OCI-LY3 (cell line): ENCODE measurements around the gene MED13L.
A peak's percentile ranks its signal among the peaks of the same experiment; 100 is the strongest.

ENCODE experiments used
- H2AFZ ChIP-seq: fragments of 200-600, 300-600 bp; shearing (Covaris generic); 2 replicates; pipeline ENCODE4 v1.6.0; 2014; ENCODE audit warnings: antibody characterized with exemption, low read depth, low read length
- H3K27ac ChIP-seq: fragments of 200-600, 300-600 bp; sonication (generic); 2 replicates; pipeline ENCODE4 v1.5.1; 2014; ENCODE audit warnings: mild to moderate bottlenecking, low read length, moderate library complexity, mixed read lengths
- H3K27me3 ChIP-seq: fragments of 200-600, 300-600 bp; sonication (generic); 2 replicates; pipeline ENCODE4 v1.6.1; 2014; ENCODE audit warnings: low read depth, low read length, mixed read lengths
- H3K36me3 ChIP-seq: fragments of 200-600, 300-600 bp; sonication (generic); replicated peaks from 2 replicates; pipeline ENCODE3; 2014; ENCODE audit warnings: low read depth, low read length, mixed read lengths
- H3K4me1 ChIP-seq: fragments of 300-600, 200-600 bp; sonication (generic); 2 replicates; pipeline ENCODE4 v1.6.1; 2014; ENCODE audit warnings: low read length, mixed read lengths
- H3K4me2 ChIP-seq: fragments of 200-600, 300-600 bp; sonication (generic); 2 replicates; pipeline ENCODE4 v1.6.1; 2014; ENCODE audit warnings: low read length, mixed read lengths
- H3K4me3 ChIP-seq: fragments of 300-600, 200-600 bp; sonication (generic); 2 replicates; pipeline ENCODE4 v1.5.1; 2014; ENCODE audit warnings: antibody characterized with exemption, mild to moderate bottlenecking, low read length, moderate library complexity
- H3K79me2 ChIP-seq: fragments of 300-600, 200-600 bp; shearing (Covaris generic); 2 replicates; pipeline ENCODE4 v1.6.1; 2014; ENCODE audit warnings: mild to moderate bottlenecking, low read length, mixed read lengths
- H3K9ac ChIP-seq: fragments of 300-600, 200-600 bp; shearing (Covaris generic); 2 replicates; pipeline ENCODE4 v1.6.0; 2014; ENCODE audit warnings: mild to moderate bottlenecking, low read length, moderate library complexity
- H3K9me3 ChIP-seq: fragments of 200-600, 300-600 bp; shearing (Covaris generic); 2 replicates; pipeline ENCODE4 v1.6.1; 2014; ENCODE audit warnings: low read length, mixed read lengths; ENCODE audit not compliant: insufficient read depth
- H4K20me1 ChIP-seq: fragments of 200-600, 300-600 bp; sonication (generic); 2 replicates; pipeline ENCODE4 v1.6.1; 2016; ENCODE audit warnings: low read length, mixed read lengths; ENCODE audit not compliant: insufficient read depth
- EZH2phosphoT487 ChIP-seq: fragments of 200-600 bp; shearing (Covaris generic); IDR thresholded peaks from 2 replicates; pipeline ENCODE4 v1.6.1; 2018; ENCODE audit warnings: antibody characterized with exemption, mixed run types, low read depth
- TF ChIP-seq, protein P1 (sequence below): fragments of 200-600, 300-600 bp; sonication (generic); IDR thresholded peaks from 2 replicates; pipeline ENCODE4 v1.5.1; 2014; ENCODE audit warnings: antibody characterized with exemption, low read length, low read depth

The MED13L gene

GRCh38 chr12:116089080-116089479 is 188.4 kb downstream of the MED13L start:
- Histone ChIP-seq H2AFZ (no peak overlapping the region), H3K36me3 (peaks cover 3% of the 10 kb centered on the region), H4K20me1 (no peaks in the 10 kb centered on the region), H3K4me1 (peaks cover 70% of the 10 kb centered on the region), H3K4me2 (peak overlapping the region; percentile 87), H3K27me3 (no peaks in the 10 kb centered on the region), H3K4me3 (no peak overlapping the region), H3K9me3 (no peaks in the 10 kb centered on the region), H3K9ac (peak overlapping the region; percentile 80; the same call in 1 of the 2 replicates), H3K79me2 (peaks cover 73% of the 10 kb centered on the region), H3K27ac (peak overlapping the region; percentile 88)
- no peak for TF ChIP-seq EZH2phosphoT487
- TF ChIP-seq, protein P1, sequence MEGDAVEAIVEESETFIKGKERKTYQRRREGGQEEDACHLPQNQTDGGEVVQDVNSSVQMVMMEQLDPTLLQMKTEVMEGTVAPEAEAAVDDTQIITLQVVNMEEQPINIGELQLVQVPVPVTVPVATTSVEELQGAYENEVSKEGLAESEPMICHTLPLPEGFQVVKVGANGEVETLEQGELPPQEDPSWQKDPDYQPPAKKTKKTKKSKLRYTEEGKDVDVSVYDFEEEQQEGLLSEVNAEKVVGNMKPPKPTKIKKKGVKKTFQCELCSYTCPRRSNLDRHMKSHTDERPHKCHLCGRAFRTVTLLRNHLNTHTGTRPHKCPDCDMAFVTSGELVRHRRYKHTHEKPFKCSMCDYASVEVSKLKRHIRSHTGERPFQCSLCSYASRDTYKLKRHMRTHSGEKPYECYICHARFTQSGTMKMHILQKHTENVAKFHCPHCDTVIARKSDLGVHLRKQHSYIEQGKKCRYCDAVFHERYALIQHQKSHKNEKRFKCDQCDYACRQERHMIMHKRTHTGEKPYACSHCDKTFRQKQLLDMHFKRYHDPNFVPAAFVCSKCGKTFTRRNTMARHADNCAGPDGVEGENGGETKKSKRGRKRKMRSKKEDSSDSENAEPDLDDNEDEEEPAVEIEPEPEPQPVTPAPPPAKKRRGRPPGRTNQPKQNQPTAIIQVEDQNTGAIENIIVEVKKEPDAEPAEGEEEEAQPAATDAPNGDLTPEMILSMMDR = no peak

- peak overlapping the region; percentile 88 for H3K27ac ChIP-seq
- peak overlapping the region; percentile 80 for H3K9ac ChIP-seq
- no peaks in the 10 kb centered on the region for H4K20me1 ChIP-seq
- H3K36me3 ChIP-seq = peaks cover 3% of the 10 kb centered on the region
- TF ChIP-seq, protein P1 = no peak
- no peak for TF ChIP-seq EZH2phosphoT487
- H3K4me1 ChIP-seq = peaks cover 72% of the 10 kb centered on the region
- H3K79me2 ChIP-seq = peaks cover 80% of the 10 kb centered on the region
- H3K27me3 ChIP-seq = no peaks in the 10 kb centered on the region
- H3K4me3 ChIP-seq = peak overlapping the region; percentile 59
- no peak overlapping the region for H2AFZ ChIP-seq
- no peaks in the 10 kb centered on the region for H3K9me3 ChIP-seq
- H3K4me2 ChIP-seq = peak overlapping the region; percentile 87
Observed at GRCh38 chr12:116087962-116088361, 189.5 kb downstream of the MED13L start.

GRCh38 chr12:116087399-116087798 is 190.1 kb downstream of the MED13L start:
- no peak for TF ChIP-seq EZH2phosphoT487
- TF ChIP-seq, protein P1 = no peak
- Histone ChIP-seq H3K4me1 (peaks cover 78% of the 10 kb centered on the region), H3K9ac (peak overlapping the region; percentile 80), H3K27ac (peak overlapping the region; percentile 88), H4K20me1 (no peaks in the 10 kb centered on the region), H3K79me2 (peaks cover 83% of the 10 kb centered on the region), H3K27me3 (no peaks in the 10 kb centered on the region), H3K4me3 (peak overlapping the region; percentile 59), H3K36me3 (peaks cover 3% of the 10 kb centered on the region), H2AFZ (no peak overlapping the region), H3K4me2 (peak overlapping the region; percentile 87), H3K9me3 (no peaks in the 10 kb centered on the region)

DNA sequence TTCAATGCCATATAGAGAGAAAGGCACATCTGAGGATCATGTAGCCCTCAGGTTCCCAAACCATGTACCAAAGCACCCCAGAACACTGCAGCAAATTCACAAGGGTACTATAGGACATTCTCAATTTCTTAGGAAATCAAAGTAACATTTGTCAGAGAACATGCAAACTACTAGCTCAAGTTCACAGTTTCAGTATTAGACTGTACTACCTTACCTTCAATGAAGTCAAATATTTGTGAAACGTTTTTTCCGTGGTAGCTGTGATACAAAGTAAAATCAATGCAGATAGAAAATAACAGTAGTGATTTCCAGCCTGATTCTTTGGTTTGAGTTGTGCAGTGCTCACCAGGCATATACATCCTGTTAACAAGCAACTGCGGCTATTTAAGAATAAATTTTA is 197.1 kb downstream of the MED13L start:
- peak overlapping the region; percentile 34 for H3K9ac ChIP-seq
- no peaks in the 10 kb centered on the region for H3K36me3 ChIP-seq
- TF ChIP-seq, protein P1 = no peak
- no peak for TF ChIP-seq EZH2phosphoT487
- H3K4me2 ChIP-seq = peak overlapping the region; percentile 73
- H3K9me3 ChIP-seq = no peaks in the 10 kb centered on the region
- peak overlapping the region; percentile 66 for H3K27ac ChIP-seq
- H2AFZ ChIP-seq = no peak overlapping the region
- peaks cover 45% of the 10 kb centered on the region for H3K4me1 ChIP-seq
- no peaks in the 10 kb centered on the region for H4K20me1 ChIP-seq
- peak overlapping the region; percentile 42 for H3K4me3 ChIP-seq
- H3K79me2 ChIP-seq = peaks cover 70% of the 10 kb centered on the region
- H3K27me3 ChIP-seq = no peaks in the 10 kb centered on the region
